CD14-positive monocyte (primary cell): Measurements from ENCODE around the gene CCDC40. TPM values are rescaled to one million over a fixed set of nuclear protein-coding genes. Genes with fewer than 3 reads are reported as not detected.

Experiments used
- DNase-seq, 3 donors: peaks; one replicate each; pipeline ENCODE4 v3.0.0-alpha.2; 2011 to 2022
- H2AFZ ChIP-seq: 2 replicates; pipeline ENCODE4 v1.6.0; 2012; ENCODE audit warnings: mild to moderate bottlenecking, low read depth, low read length, inconsistent platforms; ENCODE audit not compliant: insufficient read depth, poor library complexity, severe bottlenecking
- H3K27ac ChIP-seq, 2 donors: 1 replicate in 1 of 2; 2 replicates in 1 of 2; pipeline ENCODE4 v1.5.1; 2012 to 2013; ENCODE audit warnings: low read length in 2 of 2, control low read depth in 1 of 2, inconsistent platforms in 1 of 2, low read depth in 1 of 2, mild to moderate bottlenecking in 1 of 2
- H3K27me3 ChIP-seq, 2 donors: one replicate each; pipeline versions ENCODE4 v1.6.0 to v1.6.1; 2011 to 2013; ENCODE audit warnings: low read length in 2 of 2; ENCODE audit not compliant: control insufficient read depth in 2 of 2, insufficient read depth in 2 of 2
- H3K36me3 ChIP-seq, 2 donors: replicated peaks in 1 of 2; 1 replicate in 1 of 2; 2 replicates in 1 of 2; pipeline versions ENCODE4 v1.5.1 to v1.6.1; 2012 to 2013; ENCODE audit warnings: low read length in 2 of 2, control low read depth in 1 of 2, inconsistent platforms in 1 of 2, mild to moderate bottlenecking in 1 of 2; ENCODE audit not compliant: insufficient read depth in 2 of 2, control insufficient read depth in 1 of 2
- H3K4me1 ChIP-seq, 2 donors: 1 replicate in 1 of 2; 2 replicates in 1 of 2; pipeline versions ENCODE4 v1.5.1 to v1.6.1; 2012 to 2013; ENCODE audit warnings: low read length in 2 of 2, control low read depth in 1 of 2, inconsistent platforms in 1 of 2, mild to moderate bottlenecking in 1 of 2, moderate library complexity in 1 of 2; ENCODE audit not compliant: insufficient read depth in 2 of 2, control insufficient read depth in 1 of 2
- H3K4me2 ChIP-seq: replicated peaks from 2 replicates; pipeline ENCODE3; 2012; ENCODE audit warnings: low read length, moderate library complexity, mild to moderate bottlenecking; ENCODE audit not compliant: poor library complexity, severe bottlenecking; ENCODE audit errors: extremely low read depth
- H3K4me3 ChIP-seq, 3 experiments: fragments of 200-600 bp in 1 of 3; sonication (generic) in 1 of 3; replicated peaks in 1 of 3; 1 replicate in 2 of 3; 2 replicates in 1 of 3; pipeline ENCODE4 v1.5.1; 2011 to 2013; ENCODE audit warnings: low read length in 3 of 3, mild to moderate bottlenecking in 3 of 3, control low read depth in 2 of 3, low read depth in 2 of 3, inconsistent platforms in 1 of 3, moderate library complexity in 1 of 3
- H3K79me2 ChIP-seq: 2 replicates; pipeline ENCODE4 v1.6.0; 2012; ENCODE audit warnings: mild to moderate bottlenecking, control low read depth, inconsistent platforms, low read length, moderate library complexity; ENCODE audit not compliant: insufficient read depth
- H3K9ac ChIP-seq: 2 replicates; pipeline ENCODE4 v1.6.0; 2017; ENCODE audit warnings: low read length, mild to moderate bottlenecking; ENCODE audit not compliant: insufficient read depth, poor library complexity, severe bottlenecking
- H3K9me3 ChIP-seq, 2 donors: replicated peaks in 1 of 2; 1 replicate in 1 of 2; 2 replicates in 1 of 2; pipeline versions ENCODE4 v1.5.1 to v1.6.1; 2012 to 2013; ENCODE audit warnings: low read length in 2 of 2, control low read depth in 1 of 2; ENCODE audit not compliant: control insufficient read depth in 1 of 2, insufficient read depth in 1 of 2
- H4K20me1 ChIP-seq: 2 replicates; pipeline ENCODE4 v1.6.0; 2012; ENCODE audit warnings: mild to moderate bottlenecking, low read length, control low read depth, moderate library complexity; ENCODE audit not compliant: insufficient read depth
- H3K27ac Mint-ChIP-seq, 7 donors: one replicate each; pipeline ENCODE4 v1.8.0; 2020; ENCODE audit warnings: mild to moderate bottlenecking in 7 of 7, mixed read lengths in 7 of 7, moderate library complexity in 6 of 7, inconsistent platforms in 2 of 7
- H3K27me3 Mint-ChIP-seq, 3 donors: one replicate each; pipeline ENCODE4 v1.8.0; 2021 to 2022; ENCODE audit warnings: low read depth in 3 of 3, mild to moderate bottlenecking in 3 of 3, mixed read lengths in 3 of 3, moderate library complexity in 3 of 3, inconsistent platforms in 1 of 3
- H3K36me3 Mint-ChIP-seq, 2 donors: one replicate each; pipeline ENCODE4 v1.8.0; 2020; ENCODE audit warnings: mixed read lengths in 2 of 2, inconsistent platforms in 1 of 2, mild to moderate bottlenecking in 1 of 2
- H3K4me1 Mint-ChIP-seq: one replicate; pipeline ENCODE4 v1.8.0; 2020; ENCODE audit warnings: mild to moderate bottlenecking, mixed read lengths
- H3K4me3 Mint-ChIP-seq, 2 donors: one replicate each; pipeline ENCODE4 v1.8.0; 2020; ENCODE audit warnings: mild to moderate bottlenecking in 2 of 2, mixed read lengths in 2 of 2, moderate library complexity in 1 of 2
- H3K9me3 Mint-ChIP-seq, 7 donors: one replicate each; pipeline ENCODE4 v1.8.0; 2020 to 2022; ENCODE audit warnings: mixed read lengths in 7 of 7, mild to moderate bottlenecking in 6 of 7, moderate library complexity in 6 of 7, inconsistent platforms in 2 of 7
- WGBS: methylation state at CpG from one replicate; pipeline ENCODE4 v1.1.5; 2013; ENCODE audit warnings: missing lambda C conversion rate; ENCODE audit not compliant: insufficient coverage; 5-methylcytosine and 5-hydroxymethylcytosine counted together
- intact Hi-C, 2 donors: fragments of 100-400 bp; cut with micrococcal nuclease; formaldehyde crosslinking; loops; one replicate each; pipeline versions ENCODE4 v1.15.0 to v1.15.1; 2023
- polyA minus RNA-seq: library from RNA; depleted of rRNA, polyadenylated mRNA; stranded (reverse); fragments of >200 nt; gene quantifications from 2 replicates; pipeline ENCODE4 v1.2.3, GENCODE V29; 2012
- polyA plus RNA-seq, 3 donors: library from polyadenylated mRNA; depleted of rRNA in 1 of 3; unstranded in 2 of 3; stranded (reverse) in 1 of 3; fragments of 300-500 nt in 2 of 3; fragments of >200 nt in 1 of 3; fragmentation: Illumina TruSeq in 2 of 3; gene quantifications; 1 replicate in 2 of 3; 2 replicates in 1 of 3; pipeline ENCODE4 v1.2.3, GENCODE V29; 2012 to 2021
- total RNA-seq, 12 experiments: library from RNA in 1 of 12; stranded (reverse) in 1 of 12; fragments of 120-200 nt in 1 of 12; gene quantifications; one replicate each; pipeline ENCODE4 v1.2.4 and lab custom pipeline; 2013 to 2026; ENCODE audit warnings: mixed read lengths in 6 of 12, inconsistent platforms in 1 of 12
- TF ChIP-seq, protein P1 (sequence below): fragments of 200-600 bp; IDR thresholded peaks from one replicate; pipeline ENCODE4 v1.8.0; 2022; ENCODE audit warnings: antibody characterized with exemption, mild to moderate bottlenecking

Gene CCDC40, protein sequence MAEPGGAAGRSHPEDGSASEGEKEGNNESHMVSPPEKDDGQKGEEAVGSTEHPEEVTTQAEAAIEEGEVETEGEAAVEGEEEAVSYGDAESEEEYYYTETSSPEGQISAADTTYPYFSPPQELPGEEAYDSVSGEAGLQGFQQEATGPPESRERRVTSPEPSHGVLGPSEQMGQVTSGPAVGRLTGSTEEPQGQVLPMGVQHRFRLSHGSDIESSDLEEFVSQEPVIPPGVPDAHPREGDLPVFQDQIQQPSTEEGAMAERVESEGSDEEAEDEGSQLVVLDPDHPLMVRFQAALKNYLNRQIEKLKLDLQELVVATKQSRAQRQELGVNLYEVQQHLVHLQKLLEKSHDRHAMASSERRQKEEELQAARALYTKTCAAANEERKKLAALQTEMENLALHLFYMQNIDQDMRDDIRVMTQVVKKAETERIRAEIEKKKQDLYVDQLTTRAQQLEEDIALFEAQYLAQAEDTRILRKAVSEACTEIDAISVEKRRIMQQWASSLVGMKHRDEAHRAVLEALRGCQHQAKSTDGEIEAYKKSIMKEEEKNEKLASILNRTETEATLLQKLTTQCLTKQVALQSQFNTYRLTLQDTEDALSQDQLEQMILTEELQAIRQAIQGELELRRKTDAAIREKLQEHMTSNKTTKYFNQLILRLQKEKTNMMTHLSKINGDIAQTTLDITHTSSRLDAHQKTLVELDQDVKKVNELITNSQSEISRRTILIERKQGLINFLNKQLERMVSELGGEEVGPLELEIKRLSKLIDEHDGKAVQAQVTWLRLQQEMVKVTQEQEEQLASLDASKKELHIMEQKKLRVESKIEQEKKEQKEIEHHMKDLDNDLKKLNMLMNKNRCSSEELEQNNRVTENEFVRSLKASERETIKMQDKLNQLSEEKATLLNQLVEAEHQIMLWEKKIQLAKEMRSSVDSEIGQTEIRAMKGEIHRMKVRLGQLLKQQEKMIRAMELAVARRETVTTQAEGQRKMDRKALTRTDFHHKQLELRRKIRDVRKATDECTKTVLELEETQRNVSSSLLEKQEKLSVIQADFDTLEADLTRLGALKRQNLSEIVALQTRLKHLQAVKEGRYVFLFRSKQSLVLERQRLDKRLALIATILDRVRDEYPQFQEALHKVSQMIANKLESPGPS
- 0.33 TPM for total RNA-seq (2013)
- under 1 TPM in 2 of 3 donors, not detected in 1; 0.21 to 0.27 TPM for polyA plus RNA-seq
- 0.28 and 1.1 TPM in 2 replicates for polyA minus RNA-seq
- total RNA-seq (lab: John Stamatoyannopoulos, UW): 0.81 to 5.5 (median 1.6) reads per million in 11 experiments

DNA sequence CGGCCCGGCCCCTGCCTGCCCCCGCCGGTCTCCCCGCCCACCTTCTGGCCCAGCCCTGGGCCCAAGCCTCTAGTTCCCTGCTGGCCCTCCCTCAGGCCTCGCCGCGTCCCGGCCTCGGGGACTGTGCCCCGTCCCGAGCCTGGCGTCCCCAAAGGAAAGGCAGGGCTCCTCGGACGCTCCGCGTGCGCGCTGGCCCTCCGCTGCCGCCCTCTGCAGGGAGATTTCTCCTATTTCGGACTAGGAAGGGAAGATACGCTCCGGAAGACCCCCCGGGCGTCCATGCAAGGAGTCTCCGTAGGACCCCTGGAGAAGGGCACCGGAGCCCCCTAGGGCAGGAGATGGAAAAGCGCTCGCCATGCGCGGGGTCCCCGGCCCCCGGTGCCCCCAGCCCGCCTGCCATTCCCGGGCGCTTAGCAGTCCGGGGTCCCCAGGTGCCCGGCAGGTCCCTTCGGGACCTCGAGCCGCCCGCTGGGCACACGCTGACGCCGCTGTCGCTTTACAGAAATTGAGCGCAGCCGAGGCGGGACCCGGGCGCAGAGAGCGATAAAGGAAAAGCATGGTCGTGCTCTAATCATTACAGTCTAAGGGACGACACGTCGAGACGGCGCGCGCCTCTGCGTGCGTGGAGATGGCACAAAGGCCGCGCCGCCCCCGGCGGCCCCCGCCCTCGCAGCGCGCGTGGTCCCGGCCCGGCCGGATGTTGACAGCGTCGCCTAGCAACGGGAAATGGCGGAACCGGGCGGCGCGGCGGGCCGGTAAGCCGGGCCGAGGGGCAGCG is at the start of gene CCDC40:
Gene CCDC40, plus strand, starts transcription at position 706 of the 778 bp plus-strand sequence. Its CDS starts 21 bp downstream, at position 727.
- peak within 1 kb of the TSS; percentile 32 to 94 (median 90) for H3K27ac Mint-ChIP-seq
- WGBS: under 1% methylated on average over 85 of the region's 89 CpGs

More for the DNA sequence above, at the start of gene CCDC40:
- Mint-ChIP-seq H3K36me3 (peaks cover 5 to 14% of the 10 kb centered on the region in 2 donors), H3K4me3 (peak within 1 kb of the TSS; percentile 82 to 94), H3K9me3 (peaks cover 0 to 9% (median 4%) of the 10 kb centered on the region in 7 donors), H3K27me3 (peaks cover 42 to 64% (median 49%) of the 10 kb centered on the region in 3 donors), H3K4me1 (peaks cover 21% of the 10 kb centered on the region)
- Histone ChIP-seq H3K4me3 (peak within 1 kb of the TSS; percentile 58 to 75 (median 62)), H2AFZ (peak within 1 kb of the TSS; percentile 91), H3K4me2 (peak within 1 kb of the TSS; percentile 85), H3K27ac (peak within 1 kb of the TSS; percentile 30 to 75), H3K4me1 (peaks cover 20 to 24% of the 10 kb centered on the region in 2 donors), H3K79me2 (no peaks in the 10 kb centered on the region), H3K27me3 (peaks cover 22 to 44% of the 10 kb centered on the region in 2 donors), H3K9me3 (no peaks in the 10 kb centered on the region), H3K9ac (peak within 1 kb of the TSS; percentile 70), H4K20me1 (no peaks in the 10 kb centered on the region), H3K36me3 (no peaks in the 10 kb centered on the region)
- intact Hi-C loops: loop anchor here in 1 of 2 donors (10.0 kb wide), 1 partner anchor 109 kb away; the partner anchor contains the start of gene EIF4A3
- TF ChIP-seq, protein P1, sequence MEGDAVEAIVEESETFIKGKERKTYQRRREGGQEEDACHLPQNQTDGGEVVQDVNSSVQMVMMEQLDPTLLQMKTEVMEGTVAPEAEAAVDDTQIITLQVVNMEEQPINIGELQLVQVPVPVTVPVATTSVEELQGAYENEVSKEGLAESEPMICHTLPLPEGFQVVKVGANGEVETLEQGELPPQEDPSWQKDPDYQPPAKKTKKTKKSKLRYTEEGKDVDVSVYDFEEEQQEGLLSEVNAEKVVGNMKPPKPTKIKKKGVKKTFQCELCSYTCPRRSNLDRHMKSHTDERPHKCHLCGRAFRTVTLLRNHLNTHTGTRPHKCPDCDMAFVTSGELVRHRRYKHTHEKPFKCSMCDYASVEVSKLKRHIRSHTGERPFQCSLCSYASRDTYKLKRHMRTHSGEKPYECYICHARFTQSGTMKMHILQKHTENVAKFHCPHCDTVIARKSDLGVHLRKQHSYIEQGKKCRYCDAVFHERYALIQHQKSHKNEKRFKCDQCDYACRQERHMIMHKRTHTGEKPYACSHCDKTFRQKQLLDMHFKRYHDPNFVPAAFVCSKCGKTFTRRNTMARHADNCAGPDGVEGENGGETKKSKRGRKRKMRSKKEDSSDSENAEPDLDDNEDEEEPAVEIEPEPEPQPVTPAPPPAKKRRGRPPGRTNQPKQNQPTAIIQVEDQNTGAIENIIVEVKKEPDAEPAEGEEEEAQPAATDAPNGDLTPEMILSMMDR: no peak
- DNase-seq: peak; percentile 72 to 84 (median 77)
